22Rv1 (cell line): ENCODE data around the gene MAML3.

Experiments used
- CTCF ChIP-seq: fragments of 450-650 bp; IDR thresholded peaks from 2 replicates; pipeline ENCODE4 v1.5.1; 2017; ENCODE audit warnings: mild to moderate bottlenecking
- ZFX ChIP-seq: fragments of 450-650 bp; IDR thresholded peaks from 2 replicates; pipeline ENCODE4 v1.6.1; 2017; ENCODE audit warnings: antibody characterized with exemption, borderline replicate concordance

GRCh38 chr4:140048419-140048995 lies 105.5 kb downstream of the MAML3 start:
- TF ChIP-seq CTCF (no peak), ZFX (no peak)
